GM23338 (cell line): ENCODE results near the gene TMEM94. TPM values are rescaled to one million over a fixed set of nuclear protein-coding genes. Genes with fewer than 3 reads are reported as not detected.

Experiments
- ATAC-seq: fragments of 200-7000 bp; cut with Tn5 transposase; 3 replicates; pipeline ENCODE4 v1.9.1; 2020
- DNase-seq: peaks from one replicate; pipeline ENCODE4 v3.0.0-alpha.2; 2015; ENCODE audit warnings: low spot score
- H2AFZ ChIP-seq: fragments of 200-600 bp; sonication (generic); 2 replicates; pipeline ENCODE4 v1.8.0; 2016; ENCODE audit warnings: antibody characterized with exemption, mild to moderate bottlenecking, moderate library complexity
- H3F3A ChIP-seq: fragments of 200-600 bp; sonication (generic); replicated peaks from 2 replicates; pipeline ENCODE4 v1.8.0; 2017; ENCODE audit warnings: antibody characterized with exemption, mixed run types, low read depth
- H3K27ac ChIP-seq: fragments of 200-600 bp; sonication (generic); 2 replicates; pipeline ENCODE4 v1.6.1; 2016; ENCODE audit warnings: low read depth
- H3K27me3 ChIP-seq: fragments of 200-600 bp; sonication (generic); 2 replicates; pipeline ENCODE4 v1.8.0; 2016; ENCODE audit warnings: mild to moderate bottlenecking, mixed run types, moderate library complexity; ENCODE audit not compliant: insufficient read depth
- H3K36me3 ChIP-seq: fragments of 200-600 bp; sonication (generic); 2 replicates; pipeline ENCODE4 v1.8.0; 2016; ENCODE audit warnings: mild to moderate bottlenecking; ENCODE audit not compliant: insufficient read depth
- H3K4me1 ChIP-seq: fragments of 200-600 bp; sonication (generic); 2 replicates; pipeline ENCODE4 v1.8.0; 2016; ENCODE audit warnings: mild to moderate bottlenecking, moderate library complexity; ENCODE audit not compliant: insufficient read depth
- H3K4me2 ChIP-seq: fragments of 200-600 bp; sonication (generic); 2 replicates; pipeline ENCODE4 v1.7.1; 2017; ENCODE audit warnings: mixed run types
- H3K4me3 ChIP-seq: fragments of 200-600 bp; sonication (generic); 2 replicates; pipeline ENCODE4 v1.6.1; 2016; ENCODE audit warnings: mixed run types
- H3K79me2 ChIP-seq: fragments of 200-600 bp; sonication (generic); replicated peaks from 2 replicates; pipeline ENCODE4 v1.8.0; 2017; ENCODE audit warnings: mild to moderate bottlenecking; ENCODE audit not compliant: insufficient read depth
- H3K9me2 ChIP-seq: fragments of 200-600 bp; sonication (generic); 2 replicates; pipeline ENCODE4 v1.8.0; 2017; ENCODE audit not compliant: insufficient read depth
- H4K20me1 ChIP-seq: fragments of 200-600 bp; sonication (generic); replicated peaks from 2 replicates; pipeline ENCODE4 v1.8.0; 2017; ENCODE audit warnings: mild to moderate bottlenecking; ENCODE audit not compliant: insufficient read depth
- H3K27ac Mint-ChIP-seq: 2 replicates; pipeline ENCODE4 v1.8.0; 2020; ENCODE audit warnings: inconsistent platforms, mild to moderate bottlenecking, moderate library complexity, mixed read lengths
- H3K27me3 Mint-ChIP-seq: 3 replicates; pipeline ENCODE4 v1.8.0; 2022; ENCODE audit warnings: low read depth, mild to moderate bottlenecking, moderate library complexity, mixed read lengths, inconsistent platforms; ENCODE audit not compliant: insufficient read depth, poor library complexity
- H3K36me3 Mint-ChIP-seq: 3 replicates; pipeline ENCODE4 v1.8.0; 2021; ENCODE audit warnings: low read depth, mild to moderate bottlenecking, inconsistent platforms, moderate library complexity, mixed read lengths
- H3K4me1 Mint-ChIP-seq: 3 replicates; pipeline ENCODE4 v1.8.0; 2020; ENCODE audit warnings: mild to moderate bottlenecking, inconsistent platforms, mixed read lengths
- H3K4me3 Mint-ChIP-seq: 3 replicates; pipeline ENCODE4 v1.8.0; 2021; ENCODE audit warnings: moderate library complexity, mild to moderate bottlenecking, inconsistent platforms, mixed read lengths
- H3K9me3 Mint-ChIP-seq: 3 replicates; pipeline ENCODE4 v1.8.0; 2020; ENCODE audit warnings: moderate library complexity, mild to moderate bottlenecking, inconsistent platforms, mixed read lengths
- CREB1 ChIP-seq: fragments of 250-450 bp; sonication (Bioruptor Pico); IDR thresholded peaks from 2 replicates; pipeline ENCODE4 v1.5.0; 2020; ENCODE audit warnings: low read depth, mild to moderate bottlenecking, moderate library complexity
- CTCF ChIP-seq, 2 experiments: fragments of 200-600 bp in 1 of 2; sonication (generic) in 1 of 2; conservative IDR thresholded peaks; 2 replicates each; pipeline versions ENCODE4 v1.5.1 to v1.6.1; 2016 to 2017; ENCODE audit warnings: antibody characterized with exemption in 2 of 2, low read depth in 2 of 2, mild to moderate bottlenecking in 2 of 2, moderate library complexity in 1 of 2
- EZH2 ChIP-seq: fragments of 200-600 bp; sonication (generic); IDR thresholded peaks from one replicate; pipeline ENCODE4 v1.8.0; 2017; ENCODE audit warnings: antibody characterized with exemption, mild to moderate bottlenecking, low read depth; ENCODE audit not compliant: unreplicated experiment
- EZH2phosphoT487 ChIP-seq: fragments of 200-600 bp; sonication (generic); IDR thresholded peaks from one replicate; pipeline ENCODE4 v1.8.1; 2018; ENCODE audit warnings: antibody characterized with exemption; ENCODE audit not compliant: unreplicated experiment
- NANOG ChIP-seq: IDR thresholded peaks from 2 replicates; pipeline ENCODE4 v1.6.1; 2016; ENCODE audit warnings: antibody characterized with exemption, borderline replicate concordance
- STAT1 ChIP-seq: IDR thresholded peaks from one replicate; pipeline ENCODE4 v1.6.1; 2016; ENCODE audit warnings: antibody characterized with exemption; ENCODE audit not compliant: unreplicated experiment
- ZNF331 ChIP-seq: fragments of 250-450 bp; sonication (Bioruptor Pico); IDR thresholded peaks from 2 replicates; pipeline ENCODE4 v1.5.0; 2020; ENCODE audit warnings: low read depth, mild to moderate bottlenecking, moderate library complexity
- ZNF462 ChIP-seq: fragments of 250-450 bp; sonication (Bioruptor Pico); IDR thresholded peaks from 2 replicates; pipeline ENCODE4 v1.5.0; 2020; ENCODE audit warnings: mild to moderate bottlenecking, moderate library complexity
- polyA plus RNA-seq: library from polyadenylated mRNA; unstranded; fragments of >200 nt; fragmentation: Nextera tagmentation; extraction: Ambion mirVana; gene quantifications from 2 replicates; pipeline ENCODE4 v1.2.1, GENCODE V29; 2016
- total RNA-seq: library from RNA; depleted of rRNA; stranded (reverse); fragments of >200 nt; shearing (Covaris generic); gene quantifications from 2 replicates; pipeline ENCODE4 v1.2.3, GENCODE V29; 2014

Gene TMEM94
- total and polyA plus RNA-seq, 2 experiments from 2014 or later, result 24.0 to 66.0 TPM

- Mint-ChIP-seq H3K4me3 (no peak overlapping the region; the same call in 2 of the 3 replicates), H3K27ac (no peak overlapping the region), H3K36me3 (no peaks in the 10 kb centered on the region), H3K4me1 (peaks cover 12% of the 10 kb centered on the region), H3K27me3 (peaks cover 2% of the 10 kb centered on the region), H3K9me3 (no peaks in the 10 kb centered on the region)
- no peaks in the 10 kb centered on the region for H3K36me3 ChIP-seq
- H3K9me2 ChIP-seq, result no peaks in the 10 kb centered on the region
- no peaks in the 10 kb centered on the region for H3F3A ChIP-seq
- no peak for TF ChIP-seq EZH2
- no peak for TF ChIP-seq CTCF (conservative IDR thresholded peaks at IDR 0.05; ENCODE audit: low read depth in 2 of 2)
- TF ChIP-seq ZNF462 (CRISPR knock-in tag), result no peak
- no peak for TF ChIP-seq ZNF331 (CRISPR knock-in tag)
- TF ChIP-seq EZH2phosphoT487, result no peak
- TF ChIP-seq NANOG, result no peak
- no peak for TF ChIP-seq CREB1 (CRISPR knock-in tag)
- TF ChIP-seq STAT1, result no peak
- H2AFZ ChIP-seq, result no peak overlapping the region
- no peak overlapping the region for H3K4me2 ChIP-seq
- ATAC-seq (no peak), DNase-seq (no peak)
- peaks cover 8% of the 10 kb centered on the region for H3K4me1 ChIP-seq
- no peak overlapping the region for H3K4me3 ChIP-seq
- H3K79me2 ChIP-seq, result peaks cover 16% of the 10 kb centered on the region
- no peak overlapping the region for H3K27ac ChIP-seq
- H4K20me1 ChIP-seq, result no peaks in the 10 kb centered on the region; the same call in 1 of the 2 replicates
- H3K27me3 ChIP-seq, result no peaks in the 10 kb centered on the region
These were observed 3.3 kb downstream of the TMEM94 start for GRCh38 chr17:75459590-75460267.
